Neural progenitor cell (in vitro differentiated cells): ENCODE data around the gene ANKS1B. TPM values are rescaled to one million over a fixed set of nuclear protein-coding genes. Genes with fewer than 3 reads are reported as not detected.

Source experiments
- DNase-seq: peaks from one replicate; pipeline ENCODE4 v3.0.0-alpha.2; 2016; ENCODE audit warnings: low spot score
- H2AFZ ChIP-seq: fragments of 200-600 bp; sonication (generic); replicated peaks from 2 replicates; pipeline ENCODE4 v1.6.1; 2016; ENCODE audit warnings: antibody characterized with exemption
- H3F3A ChIP-seq: fragments of 200-600 bp; sonication (generic); 2 replicates; pipeline ENCODE4 v1.6.1; 2016; ENCODE audit warnings: antibody characterized with exemption, low read depth
- H3K27ac ChIP-seq: fragments of 200-600 bp; sonication (generic); 2 replicates; pipeline ENCODE4 v1.5.1; 2016; ENCODE audit warnings: mild to moderate bottlenecking
- H3K27me3 ChIP-seq: fragments of 200-600 bp; sonication (generic); 2 replicates; pipeline ENCODE4 v1.6.1; 2016; ENCODE audit warnings: mild to moderate bottlenecking, moderate library complexity
- H3K36me3 ChIP-seq: fragments of 200-600 bp; sonication (generic); 2 replicates; pipeline ENCODE4 v1.5.1; 2016
- H3K4me1 ChIP-seq: fragments of 200-600 bp; sonication (generic); 2 replicates; pipeline ENCODE4 v1.6.1; 2016; ENCODE audit warnings: mixed run types
- H3K4me2 ChIP-seq: fragments of 200-600 bp; sonication (generic); 2 replicates; pipeline ENCODE4 v1.6.1; 2016
- H3K4me3 ChIP-seq: fragments of 200-600 bp; sonication (generic); 2 replicates; pipeline ENCODE4 v1.5.1; 2016
- H3K79me2 ChIP-seq: fragments of 200-600 bp; sonication (generic); 2 replicates; pipeline ENCODE4 v1.6.1; 2016; ENCODE audit warnings: low read depth
- H3K9ac ChIP-seq: fragments of 200-600 bp; sonication (generic); 2 replicates; pipeline ENCODE4 v1.6.1; 2016
- H3K9me3 ChIP-seq: fragments of 200-600 bp; sonication (generic); 2 replicates; pipeline ENCODE4 v1.5.1; 2016; ENCODE audit warnings: low read depth
- H4K20me1 ChIP-seq: fragments of 200-600 bp; sonication (generic); 2 replicates; pipeline ENCODE4 v1.6.1; 2016; ENCODE audit warnings: low read depth
- H3K27ac Mint-ChIP-seq: 3 replicates; pipeline ENCODE4 v1.8.0; 2021; ENCODE audit warnings: mixed read lengths
- H3K27me3 Mint-ChIP-seq: 2 replicates; pipeline ENCODE4 v1.8.0; 2022; ENCODE audit warnings: low read depth, mild to moderate bottlenecking, inconsistent platforms, moderate library complexity, mixed read lengths; ENCODE audit not compliant: insufficient read depth
- H3K36me3 Mint-ChIP-seq: 3 replicates; pipeline ENCODE4 v1.8.0; 2021; ENCODE audit warnings: mixed read lengths
- H3K4me1 Mint-ChIP-seq: 3 replicates; pipeline ENCODE4 v1.8.0; 2021; ENCODE audit warnings: mixed read lengths
- H3K4me3 Mint-ChIP-seq: 3 replicates; pipeline ENCODE4 v1.8.0; 2021; ENCODE audit warnings: mild to moderate bottlenecking, moderate library complexity, mixed read lengths
- H3K9me3 Mint-ChIP-seq: 3 replicates; pipeline ENCODE4 v1.8.0; 2020; ENCODE audit warnings: mixed read lengths
- CTCF ChIP-seq: fragments of 200-600 bp; sonication (generic); IDR thresholded peaks from 2 replicates; pipeline ENCODE4 v1.5.1; 2017; ENCODE audit warnings: antibody characterized with exemption, mild to moderate bottlenecking
- EZH2 ChIP-seq: fragments of 200-600 bp; sonication (generic); IDR thresholded peaks from 2 replicates; pipeline ENCODE4 v1.6.1; 2017; ENCODE audit warnings: antibody characterized with exemption, mild to moderate bottlenecking, moderate library complexity
- EZH2phosphoT487 ChIP-seq: fragments of 200-600 bp; sonication (generic); IDR thresholded peaks from 2 replicates; pipeline ENCODE4 v1.6.1; 2017; ENCODE audit warnings: antibody characterized with exemption
- total RNA-seq: library from RNA; depleted of rRNA; stranded (reverse); fragments of >200 nt; gene quantifications from 2 replicates; pipeline ENCODE4 v1.2.3, GENCODE V29; 2015; ENCODE audit warnings: low replicate concordance

Gene ANKS1B
- total RNA-seq, 1 donor from 2014 or later = 7.9 TPM

GRCh38 chr12:98788396-98788795 is 1196.3 kb downstream of the ANKS1B start:
- H3K4me1 Mint-ChIP-seq = no peaks in the 10 kb centered on the region
- TF ChIP-seq EZH2 (no peak), EZH2phosphoT487 (no peak)
- H4K20me1 ChIP-seq = no peaks in the 10 kb centered on the region

GRCh38 chr12:98786653-98787052 is 1198.1 kb downstream of the ANKS1B start:
- TF ChIP-seq EZH2 (no peak), CTCF (no peak), EZH2phosphoT487 (no peak)
- H3K9me3 ChIP-seq = no peaks in the 10 kb centered on the region
- H4K20me1 ChIP-seq = no peaks in the 10 kb centered on the region
- no peak overlapping the region for H3K27ac Mint-ChIP-seq
- H3F3A ChIP-seq = no peaks in the 10 kb centered on the region
- no peak overlapping the region for H2AFZ ChIP-seq
- DNase-seq = no peak
- H3K4me2 ChIP-seq = no peak overlapping the region
- no peak overlapping the region for H3K4me3 Mint-ChIP-seq
- no peak overlapping the region for H3K27ac ChIP-seq
- no peaks in the 10 kb centered on the region for H3K4me1 ChIP-seq
- peaks cover 5% of the 10 kb centered on the region for H3K4me1 Mint-ChIP-seq
- no peak overlapping the region for H3K9ac ChIP-seq
- no peaks in the 10 kb centered on the region for H3K27me3 ChIP-seq
- peaks cover 3% of the 10 kb centered on the region for H3K27me3 Mint-ChIP-seq
- no peaks in the 10 kb centered on the region for H3K9me3 Mint-ChIP-seq
- no peak overlapping the region for H3K4me3 ChIP-seq
- H3K79me2 ChIP-seq = no peaks in the 10 kb centered on the region
- no peaks in the 10 kb centered on the region for H3K36me3 Mint-ChIP-seq
- H3K36me3 ChIP-seq = no peaks in the 10 kb centered on the region

More at GRCh38 chr12:98788396-98788795, 1196.3 kb downstream of the ANKS1B start:
- Histone ChIP-seq H3K27me3 (no peaks in the 10 kb centered on the region), H3K9me3 (no peaks in the 10 kb centered on the region), H3K9ac (no peak overlapping the region), H3K4me2 (no peak overlapping the region), H3F3A (no peaks in the 10 kb centered on the region), H3K79me2 (no peaks in the 10 kb centered on the region), H2AFZ (no peak overlapping the region), H3K4me1 (no peaks in the 10 kb centered on the region), H3K27ac (no peak overlapping the region), H3K4me3 (no peak overlapping the region), H3K36me3 (no peaks in the 10 kb centered on the region)
- no peak overlapping the region for H3K4me3 Mint-ChIP-seq
- peaks cover 3% of the 10 kb centered on the region for H3K27me3 Mint-ChIP-seq
- no peaks in the 10 kb centered on the region for H3K9me3 Mint-ChIP-seq
- H3K27ac Mint-ChIP-seq = no peak overlapping the region
- DNase-seq = no peak
- no peaks in the 10 kb centered on the region for H3K36me3 Mint-ChIP-seq

GRCh38 chr12:98783420-98783819 is 1201.3 kb downstream of the ANKS1B start:
- no peaks in the 10 kb centered on the region for H3K4me1 ChIP-seq
- no peaks in the 10 kb centered on the region for H3K27me3 ChIP-seq
- H3K27ac Mint-ChIP-seq = no peak overlapping the region
- H3K79me2 ChIP-seq = no peaks in the 10 kb centered on the region
- H4K20me1 ChIP-seq = no peaks in the 10 kb centered on the region
- no peaks in the 10 kb centered on the region for H3K36me3 ChIP-seq
- H3K4me3 ChIP-seq = no peak overlapping the region
- peaks cover 3% of the 10 kb centered on the region for H3K27me3 Mint-ChIP-seq
- DNase-seq = no peak
- H3K27ac ChIP-seq = no peak overlapping the region
- no peak overlapping the region for H3K4me2 ChIP-seq
- H3K9ac ChIP-seq = no peak overlapping the region
- H3K4me1 Mint-ChIP-seq = peaks cover 5% of the 10 kb centered on the region
- H3K36me3 Mint-ChIP-seq = no peaks in the 10 kb centered on the region
- H2AFZ ChIP-seq = no peak overlapping the region
- no peak overlapping the region for H3K4me3 Mint-ChIP-seq
- H3K9me3 Mint-ChIP-seq = no peaks in the 10 kb centered on the region
- no peaks in the 10 kb centered on the region for H3K9me3 ChIP-seq
- TF ChIP-seq CTCF (no peak), EZH2phosphoT487 (no peak), EZH2 (no peak)
- no peaks in the 10 kb centered on the region for H3F3A ChIP-seq

- no peaks in the 10 kb centered on the region for H3K79me2 ChIP-seq
- no peak overlapping the region for H3K4me3 ChIP-seq
- H3K27ac ChIP-seq = no peak overlapping the region
- no peaks in the 10 kb centered on the region for H3K36me3 ChIP-seq
- no peaks in the 10 kb centered on the region for H3K27me3 ChIP-seq
- no peaks in the 10 kb centered on the region for H3K4me1 ChIP-seq
- Mint-ChIP-seq H3K9me3 (no peaks in the 10 kb centered on the region), H3K4me3 (no peak overlapping the region), H3K4me1 (peaks cover 5% of the 10 kb centered on the region), H3K27ac (no peak overlapping the region), H3K36me3 (no peaks in the 10 kb centered on the region), H3K27me3 (peaks cover 6% of the 10 kb centered on the region)
- H3K4me2 ChIP-seq = no peak overlapping the region
- no peak for TF ChIP-seq EZH2
- no peak for TF ChIP-seq EZH2phosphoT487
- no peak for TF ChIP-seq CTCF
- no peak for DNase-seq
- H3F3A ChIP-seq = no peaks in the 10 kb centered on the region
- no peaks in the 10 kb centered on the region for H3K9me3 ChIP-seq
- no peak overlapping the region for H2AFZ ChIP-seq
- no peaks in the 10 kb centered on the region for H4K20me1 ChIP-seq
- H3K9ac ChIP-seq = no peak overlapping the region
These were observed 1204.5 kb downstream of the ANKS1B start for GRCh38 chr12:98780261-98780660.
